HG03558 (cell line): ENCODE measurements around the gene DNER.
"Not testable (repeated sequence)": the region's sequence is repeated elsewhere in the genome, so short reads cannot be mapped to it uniquely, and the experiment has no call there.

Source experiments
- ATAC-seq: cut with Tn5 transposase; IDR thresholded peaks from one replicate; pipeline ENCODE4 v1.9.1; 2021; ENCODE audit warnings: moderate number of reproducible peaks; ENCODE audit not compliant: unreplicated experiment; ENCODE audit errors: extremely low read depth

Gene DNER

GRCh38 chr2:229714080-229714735 lies at the start of gene DNER:
TSS of gene DNER (minus strand) at chr2:229714555. CDS start at chr2:229714423, 132 bp downstream.
- ATAC-seq: peak; percentile 48

- ATAC-seq: no peak
Observed at GRCh38 chr2:229761663-229762062, 47.3 kb upstream of the DNER start.

GRCh38 chr2:229757462-229757861 lies 43.1 kb upstream of the DNER start:
- not testable (repeated sequence) for ATAC-seq

- no peak for ATAC-seq
Observed at GRCh38 chr2:229752970-229753729, 38.8 kb upstream of the DNER start.

GRCh38 chr2:229749779-229750178 lies 35.4 kb upstream of the DNER start:
- ATAC-seq: no peak

DNA sequence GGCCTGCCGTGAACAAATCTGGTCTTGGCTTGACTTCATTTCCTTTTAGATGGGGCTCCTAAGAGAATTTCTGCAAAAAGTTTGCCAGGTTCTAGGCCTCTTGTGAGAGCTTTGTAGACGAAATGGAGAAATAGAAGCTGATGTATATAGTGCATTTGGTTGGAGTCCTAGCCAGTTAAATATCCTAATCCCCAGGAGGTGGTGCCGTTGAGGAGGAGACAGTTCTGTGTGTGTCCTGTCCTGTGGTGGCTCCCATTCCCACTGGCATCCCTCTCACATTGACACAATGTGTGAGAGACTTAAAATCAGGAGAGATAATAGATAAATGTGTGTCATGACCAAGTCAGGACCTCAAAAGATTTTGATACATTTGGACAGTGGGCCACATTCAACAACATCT lies 34.6 kb upstream of the DNER start:
- no peak for ATAC-seq

DNA sequence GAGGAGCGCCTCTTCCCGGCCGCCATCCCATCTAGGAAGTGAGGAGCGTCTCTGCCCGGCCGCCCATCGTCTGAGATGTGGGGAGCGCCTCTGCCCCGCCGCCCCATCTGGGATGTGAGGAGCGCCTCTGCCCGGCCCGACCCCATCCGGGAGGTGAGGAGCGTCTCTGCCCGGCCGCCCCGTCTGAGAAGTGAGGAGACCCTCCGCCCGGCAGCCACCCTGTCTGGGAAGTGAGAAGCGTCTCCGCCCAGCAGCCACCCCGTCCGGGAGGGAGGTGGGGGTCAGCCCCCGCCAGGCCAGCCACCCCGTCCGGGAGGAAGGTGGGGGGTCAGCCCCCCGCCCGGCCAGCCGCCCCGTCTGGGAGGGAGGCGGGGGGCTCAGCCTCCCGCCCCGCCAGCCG lies 28.3 kb upstream of the DNER start:
- ATAC-seq: not testable (repeated sequence)

- no peak for ATAC-seq
Observed at GRCh38 chr2:229740279-229740678, 25.9 kb upstream of the DNER start.

- ATAC-seq: no peak
Observed at GRCh38 chr2:229738024-229738625, 23.8 kb upstream of the DNER start.

DNA sequence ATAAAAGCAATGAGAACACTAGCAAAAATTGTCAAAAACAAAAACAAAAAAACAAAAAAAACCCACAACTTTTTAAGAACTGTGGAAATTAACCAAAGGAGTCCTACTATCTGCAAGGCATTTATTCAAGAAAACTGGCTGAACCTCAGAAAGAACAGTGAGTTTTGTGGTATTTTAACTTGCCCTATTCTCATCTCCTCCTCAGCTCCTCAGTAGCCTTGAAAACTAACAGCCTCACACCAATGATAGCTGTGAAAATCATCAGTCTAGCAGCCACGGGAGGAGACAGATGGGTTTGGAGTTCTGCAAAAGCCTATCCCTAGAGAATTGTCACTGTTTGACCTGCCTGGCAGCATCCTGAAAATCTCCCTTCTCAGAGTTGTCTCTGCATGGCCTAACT lies 20.1 kb upstream of the DNER start:
- ATAC-seq: no peak

DNA sequence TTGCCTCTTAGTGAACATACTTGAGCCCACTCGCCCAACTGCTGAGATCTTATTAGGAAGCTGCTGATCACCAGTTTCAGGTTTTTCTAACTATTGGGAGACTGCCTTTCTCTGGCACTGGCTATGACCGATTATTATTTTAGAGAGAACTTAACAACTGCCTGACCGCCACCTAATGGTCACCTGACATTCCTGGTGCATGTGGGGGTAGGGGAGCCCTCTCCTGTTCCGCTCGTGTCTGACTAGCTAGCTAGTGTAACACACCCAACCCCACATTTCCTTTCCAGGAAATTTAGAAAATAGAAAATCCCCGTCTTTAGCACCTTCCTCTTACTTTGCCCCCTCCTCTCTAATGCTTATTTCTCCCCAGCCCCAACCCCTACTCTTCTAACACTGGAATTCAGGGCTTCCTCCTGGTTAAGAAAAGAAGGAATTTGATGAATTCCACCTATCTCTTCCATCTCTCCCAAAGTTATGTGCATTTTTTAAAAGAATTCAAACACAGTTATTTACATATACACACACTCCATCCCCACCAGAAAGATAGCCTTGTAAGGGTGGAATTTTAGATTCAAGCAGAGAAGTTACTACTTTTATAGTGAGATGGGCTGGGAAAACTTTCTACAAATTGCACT lies 19.4 kb upstream of the DNER start:
- ATAC-seq: no peak

- ATAC-seq: no peak
Observed at GRCh38 chr2:229732897-229733296, 18.5 kb upstream of the DNER start.

GRCh38 chr2:229731916-229732315 lies 17.6 kb upstream of the DNER start:
- ATAC-seq: no peak

DNA sequence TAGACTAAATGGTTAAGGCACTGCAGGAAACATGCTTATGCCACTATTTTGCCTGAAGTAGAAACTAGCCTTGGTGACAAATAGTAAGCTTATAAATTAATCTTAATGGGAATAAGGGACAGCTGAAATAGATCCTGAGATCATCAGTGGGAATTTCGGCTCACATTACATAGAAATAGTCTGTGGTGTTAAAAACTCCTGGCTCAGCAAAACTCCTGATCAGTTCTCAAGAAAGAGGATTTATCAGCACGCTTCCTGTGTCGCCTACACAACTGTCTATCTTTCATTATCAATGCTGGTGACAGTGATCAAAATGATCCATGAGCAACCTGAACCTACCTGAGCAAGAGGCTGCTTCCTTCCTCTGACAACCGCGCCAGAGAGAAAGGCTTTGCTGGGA lies 17.0 kb upstream of the DNER start:
- no peak for ATAC-seq

- ATAC-seq: no peak
Observed at GRCh38 chr2:229728370-229728769, 14.0 kb upstream of the DNER start.

GRCh38 chr2:229726643-229727042 lies 12.3 kb upstream of the DNER start:
- no peak for ATAC-seq

- no peak for ATAC-seq
Observed at GRCh38 chr2:229725716-229726574, 11.6 kb upstream of the DNER start.

- ATAC-seq: not testable (repeated sequence)
Observed at GRCh38 chr2:229723192-229723591, 8.8 kb upstream of the DNER start.

GRCh38 chr2:229719926-229720647 lies 5.7 kb upstream of the DNER start:
- no peak for ATAC-seq
